ENCODE measurements around the gene GAD1. TPM values are rescaled to one million over a fixed set of nuclear protein-coding genes. Genes with fewer than 3 reads are reported as not detected.

GAD1 gene
- total and polyA plus RNA-seq, 4 donors, result 0.08 to 1.4 (median 0.51) TPM

DNA sequence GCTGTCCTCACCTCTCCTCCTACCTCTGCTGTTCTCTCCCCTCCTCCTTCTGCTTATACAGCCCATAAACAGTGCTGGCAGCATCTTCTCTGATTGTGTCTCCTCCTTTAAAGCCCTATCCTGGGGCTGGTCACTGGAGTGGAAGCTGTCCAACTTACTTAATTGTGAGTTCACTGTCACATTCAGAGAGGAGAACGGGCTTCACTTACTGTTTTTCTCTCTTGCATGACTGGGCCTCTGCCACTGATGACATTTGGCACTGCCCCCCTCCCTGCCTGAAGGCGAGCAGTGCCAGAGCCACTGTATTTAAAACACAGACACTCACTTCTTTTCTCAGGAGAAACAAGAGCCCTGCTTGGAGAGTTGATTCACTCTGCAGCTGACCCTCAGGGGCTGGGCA lies 12.3 kb downstream of the GAD1 start:
- DNase-seq (no peak), ATAC-seq (ENCODE audit: insufficient read depth, low FRiP score) (no peak)
- no peak overlapping the region for H3K27ac ChIP-seq (ENCODE audit: low read depth in 1 of 2, low read length in 1 of 2)
- no peak overlapping the region for H3K4me3 ChIP-seq
- TF ChIP-seq, protein P1, sequence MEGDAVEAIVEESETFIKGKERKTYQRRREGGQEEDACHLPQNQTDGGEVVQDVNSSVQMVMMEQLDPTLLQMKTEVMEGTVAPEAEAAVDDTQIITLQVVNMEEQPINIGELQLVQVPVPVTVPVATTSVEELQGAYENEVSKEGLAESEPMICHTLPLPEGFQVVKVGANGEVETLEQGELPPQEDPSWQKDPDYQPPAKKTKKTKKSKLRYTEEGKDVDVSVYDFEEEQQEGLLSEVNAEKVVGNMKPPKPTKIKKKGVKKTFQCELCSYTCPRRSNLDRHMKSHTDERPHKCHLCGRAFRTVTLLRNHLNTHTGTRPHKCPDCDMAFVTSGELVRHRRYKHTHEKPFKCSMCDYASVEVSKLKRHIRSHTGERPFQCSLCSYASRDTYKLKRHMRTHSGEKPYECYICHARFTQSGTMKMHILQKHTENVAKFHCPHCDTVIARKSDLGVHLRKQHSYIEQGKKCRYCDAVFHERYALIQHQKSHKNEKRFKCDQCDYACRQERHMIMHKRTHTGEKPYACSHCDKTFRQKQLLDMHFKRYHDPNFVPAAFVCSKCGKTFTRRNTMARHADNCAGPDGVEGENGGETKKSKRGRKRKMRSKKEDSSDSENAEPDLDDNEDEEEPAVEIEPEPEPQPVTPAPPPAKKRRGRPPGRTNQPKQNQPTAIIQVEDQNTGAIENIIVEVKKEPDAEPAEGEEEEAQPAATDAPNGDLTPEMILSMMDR (IDR thresholded peaks at IDR 0.05; ENCODE audit: control extremely low read depth, extremely low read depth), result no peak
- H3K27me3 ChIP-seq (ENCODE audit: control insufficient read depth in 3 of 3, insufficient read depth in 3 of 3, low read length in 2 of 3), result peaks cover 0 to 34% (median 9%) of the 10 kb centered on the region in 3 donors
- no peak overlapping the region for H3K9ac ChIP-seq (ENCODE audit: insufficient read depth in 1 of 2, low read length in 2 of 2)
- H3K4me1 ChIP-seq (ENCODE audit: control insufficient read depth in 5 of 5, insufficient read depth in 5 of 5, low read length in 5 of 5), result no peaks in the 10 kb centered on the region
- peaks cover 0 to 2% (median 0%) of the 10 kb centered on the region in 4 donors for H3K9me3 ChIP-seq (ENCODE audit: control insufficient read depth in 4 of 4, insufficient read depth in 3 of 4, low read length in 3 of 4)
- no peaks in the 10 kb centered on the region for H3K36me3 ChIP-seq (ENCODE audit: control insufficient read depth in 4 of 4, insufficient read depth in 4 of 4, low read length in 4 of 4)
- WGBS, 2 donors, result 73% methylated on average over 2 of the region's 2 CpGs

DNA sequence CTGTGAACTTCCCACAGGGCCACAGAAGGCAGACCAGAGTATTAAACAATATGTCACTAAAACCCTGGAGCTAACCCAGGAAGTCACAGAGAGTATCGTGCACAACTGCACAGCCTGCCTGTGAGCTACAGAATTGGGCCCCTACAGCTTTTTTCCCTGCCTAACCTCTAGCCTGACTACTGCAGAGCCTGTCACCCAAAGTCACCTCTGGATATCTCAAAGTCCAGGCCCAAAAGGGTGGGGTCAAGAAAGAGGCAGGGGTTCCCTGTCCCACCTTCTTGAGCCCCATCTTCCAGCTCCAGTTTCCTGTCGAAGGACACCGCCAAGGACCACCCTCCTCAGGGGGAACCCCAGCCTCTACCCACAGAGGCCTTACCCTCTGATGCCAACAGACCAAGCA lies 13.5 kb downstream of the GAD1 start:
- ATAC-seq (ENCODE audit: insufficient read depth, low FRiP score) (no peak), DNase-seq (no peak)
- Histone ChIP-seq H3K4me3 (no peak overlapping the region), H3K27ac (ENCODE audit: low read depth in 1 of 2, low read length in 1 of 2) (no peak overlapping the region), H3K4me1 (ENCODE audit: control insufficient read depth in 5 of 5, insufficient read depth in 5 of 5, low read length in 5 of 5) (no peaks in the 10 kb centered on the region), H3K27me3 (ENCODE audit: control insufficient read depth in 3 of 3, insufficient read depth in 3 of 3, low read length in 2 of 3) (peaks cover 0 to 24% (median 0%) of the 10 kb centered on the region in 3 donors), H3K36me3 (ENCODE audit: control insufficient read depth in 4 of 4, insufficient read depth in 4 of 4, low read length in 4 of 4) (no peaks in the 10 kb centered on the region), H3K9ac (ENCODE audit: insufficient read depth in 1 of 2, low read length in 2 of 2) (no peak overlapping the region), H3K9me3 (ENCODE audit: control insufficient read depth in 4 of 4, insufficient read depth in 3 of 4, low read length in 3 of 4) (peaks cover 0 to 2% (median 0%) of the 10 kb centered on the region in 4 donors)
- TF ChIP-seq, protein P1 (IDR thresholded peaks at IDR 0.05; ENCODE audit: control extremely low read depth, extremely low read depth), result no peak
- WGBS, 2 donors, result 88 to 92% methylated on average over 3 of the region's 3 CpGs

DNA sequence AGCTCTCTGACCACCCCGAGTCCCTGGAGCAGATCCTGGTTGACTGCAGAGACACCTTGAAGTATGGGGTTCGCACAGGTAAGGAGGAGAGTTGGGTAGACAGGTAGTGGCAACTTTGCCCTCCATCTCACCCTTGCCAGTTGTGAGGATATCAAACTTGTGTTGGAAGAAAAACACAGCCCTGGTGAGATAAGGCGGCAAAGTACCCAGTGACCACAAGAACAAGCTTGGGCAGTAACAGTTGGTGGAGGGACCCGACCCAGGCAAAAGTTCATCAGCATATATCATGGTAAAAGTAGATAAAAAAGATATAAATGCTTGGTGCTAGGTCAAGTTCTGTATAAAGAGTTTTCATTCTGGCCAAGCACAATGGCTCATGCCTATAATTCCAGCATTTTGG lies 14.4 kb downstream of the GAD1 start:
- DNase-seq (no peak), ATAC-seq (ENCODE audit: insufficient read depth, low FRiP score) (no peak)
- WGBS, 2 donors, result 94 to 97% methylated on average over 4 of the region's 4 CpGs
- TF ChIP-seq, protein P1 (IDR thresholded peaks at IDR 0.05; ENCODE audit: control extremely low read depth, extremely low read depth), result no peak
- Histone ChIP-seq H3K27me3 (ENCODE audit: control insufficient read depth in 3 of 3, insufficient read depth in 3 of 3, low read length in 2 of 3) (peaks cover 0 to 21% (median 0%) of the 10 kb centered on the region in 3 donors), H3K36me3 (ENCODE audit: control insufficient read depth in 4 of 4, insufficient read depth in 4 of 4, low read length in 4 of 4) (peaks cover 0 to under 1% (median 0%) of the 10 kb centered on the region in 4 donors), H3K27ac (ENCODE audit: low read depth in 1 of 2, low read length in 1 of 2) (no peak overlapping the region), H3K9ac (ENCODE audit: insufficient read depth in 1 of 2, low read length in 2 of 2) (no peak overlapping the region), H3K9me3 (ENCODE audit: control insufficient read depth in 4 of 4, insufficient read depth in 3 of 4, low read length in 3 of 4) (no peaks in the 10 kb centered on the region), H3K4me3 (no peak overlapping the region), H3K4me1 (ENCODE audit: control insufficient read depth in 5 of 5, insufficient read depth in 5 of 5, low read length in 5 of 5) (no peaks in the 10 kb centered on the region)

DNA sequence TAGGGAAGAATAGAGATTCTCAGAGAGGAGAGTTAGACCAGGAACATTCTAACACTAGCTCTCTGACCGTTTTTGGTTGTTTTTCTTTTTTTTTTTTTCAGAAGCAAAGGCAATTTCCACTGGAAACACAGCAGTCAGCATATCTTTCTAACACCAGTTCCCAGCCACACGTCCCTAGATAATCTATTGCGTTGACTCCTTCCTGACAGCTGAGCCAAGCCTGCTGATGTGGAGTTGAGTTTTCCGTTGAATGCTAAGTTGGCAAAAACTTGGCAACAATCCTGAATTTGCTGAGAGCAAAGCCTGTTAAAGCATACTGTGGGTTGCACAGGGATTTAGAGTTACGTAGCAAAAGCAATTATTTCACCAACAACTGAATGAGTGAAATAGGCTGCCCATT lies 19.3 kb downstream of the GAD1 start:
- Histone ChIP-seq H3K36me3 (ENCODE audit: control insufficient read depth in 4 of 4, insufficient read depth in 4 of 4, low read length in 4 of 4) (peaks cover 0 to 1% (median 0%) of the 10 kb centered on the region in 4 donors), H3K9ac (ENCODE audit: insufficient read depth in 1 of 2, low read length in 2 of 2) (no peak overlapping the region), H3K4me1 (ENCODE audit: control insufficient read depth in 5 of 5, insufficient read depth in 5 of 5, low read length in 5 of 5) (no peaks in the 10 kb centered on the region), H3K9me3 (ENCODE audit: control insufficient read depth in 4 of 4, insufficient read depth in 3 of 4, low read length in 3 of 4) (no peaks in the 10 kb centered on the region), H3K4me3 (no peak overlapping the region), H3K27ac (ENCODE audit: low read depth in 1 of 2, low read length in 1 of 2) (no peak overlapping the region), H3K27me3 (ENCODE audit: control insufficient read depth in 3 of 3, insufficient read depth in 3 of 3, low read length in 2 of 3) (peaks cover 0 to 2% (median 0%) of the 10 kb centered on the region in 3 donors)
- ATAC-seq (ENCODE audit: insufficient read depth, low FRiP score), result no peak
- 53 to 66% methylated on average over 5 of the region's 5 CpGs for WGBS, 2 donors
- peak; percentile 43 to 74 (median 66) for DNase-seq
- TF ChIP-seq, protein P1 (IDR thresholded peaks at IDR 0.05; ENCODE audit: control extremely low read depth, extremely low read depth), result no peak
